Immature natural killer cell (primary cell): ENCODE results near the gene CEACAM5. TPM values are rescaled to one million over a fixed set of nuclear protein-coding genes. Genes with fewer than 3 reads are reported as not detected.

Source experiments
- DNase-seq, 3 donors: peaks; one replicate each; pipeline ENCODE4 v3.0.0; 2022; ENCODE audit warnings: mixed read lengths in 1 of 3
- H3K27ac Mint-ChIP-seq, 6 donors: one replicate each; pipeline ENCODE4 v1.8.0; 2020; ENCODE audit warnings: mixed read lengths in 6 of 6, mild to moderate bottlenecking in 5 of 6, inconsistent platforms in 4 of 6, moderate library complexity in 3 of 6
- H3K27me3 Mint-ChIP-seq, 3 donors: one replicate each; pipeline ENCODE4 v1.8.0; 2020 to 2021; ENCODE audit warnings: low read depth in 3 of 3, mild to moderate bottlenecking in 3 of 3, mixed read lengths in 3 of 3, moderate library complexity in 3 of 3, inconsistent platforms in 1 of 3
- H3K36me3 Mint-ChIP-seq, 3 donors: one replicate each; pipeline ENCODE4 v1.8.0; 2020; ENCODE audit warnings: mixed read lengths in 3 of 3, inconsistent platforms in 2 of 3, mild to moderate bottlenecking in 2 of 3
- H3K4me1 Mint-ChIP-seq, 2 donors: one replicate each; pipeline ENCODE4 v1.8.0; 2020; ENCODE audit warnings: inconsistent platforms in 2 of 2, mild to moderate bottlenecking in 2 of 2, mixed read lengths in 2 of 2, moderate library complexity in 1 of 2
- H3K4me3 Mint-ChIP-seq, 5 donors: one replicate each; pipeline ENCODE4 v1.8.0; 2020; ENCODE audit warnings: mild to moderate bottlenecking in 5 of 5, mixed read lengths in 5 of 5, inconsistent platforms in 3 of 5, moderate library complexity in 3 of 5
- H3K9me3 Mint-ChIP-seq, 6 donors: one replicate each; pipeline ENCODE4 v1.8.0; 2020; ENCODE audit warnings: mild to moderate bottlenecking in 6 of 6, mixed read lengths in 6 of 6, inconsistent platforms in 4 of 6, moderate library complexity in 3 of 6
- polyA plus RNA-seq, 3 donors: library from polyadenylated mRNA; unstranded; fragments of 300-500 nt; fragmentation: Illumina TruSeq; gene quantifications; one replicate each; pipeline ENCODE4 v1.2.3, GENCODE V29; 2021

CEACAM5 gene
- polyA plus RNA-seq, 3 donors from 2014 or later: not detected

DNA sequence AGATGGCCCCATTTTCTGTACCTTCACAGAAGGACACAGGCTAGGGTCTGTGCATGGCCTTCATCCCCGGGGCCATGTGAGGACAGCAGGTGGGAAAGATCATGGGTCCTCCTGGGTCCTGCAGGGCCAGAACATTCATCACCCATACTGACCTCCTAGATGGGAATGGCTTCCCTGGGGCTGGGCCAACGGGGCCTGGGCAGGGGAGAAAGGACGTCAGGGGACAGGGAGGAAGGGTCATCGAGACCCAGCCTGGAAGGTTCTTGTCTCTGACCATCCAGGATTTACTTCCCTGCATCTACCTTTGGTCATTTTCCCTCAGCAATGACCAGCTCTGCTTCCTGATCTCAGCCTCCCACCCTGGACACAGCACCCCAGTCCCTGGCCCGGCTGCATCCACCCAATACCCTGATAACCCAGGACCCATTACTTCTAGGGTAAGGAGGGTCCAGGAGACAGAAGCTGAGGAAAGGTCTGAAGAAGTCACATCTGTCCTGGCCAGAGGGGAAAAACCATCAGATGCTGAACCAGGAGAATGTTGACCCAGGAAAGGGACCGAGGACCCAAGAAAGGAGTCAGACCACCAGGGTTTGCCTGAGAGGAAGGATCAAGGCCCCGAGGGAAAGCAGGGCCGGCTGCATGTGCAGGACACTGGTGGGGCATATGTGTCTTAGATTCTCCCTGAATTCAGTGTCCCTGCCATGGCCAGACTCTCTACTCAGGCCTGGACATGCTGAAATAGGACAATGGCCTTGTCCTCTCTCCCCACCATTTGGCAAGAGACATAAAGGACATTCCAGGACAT, 13.4 kb upstream of the CEACAM5 start:
- H3K4me1 Mint-ChIP-seq: peaks cover 0 to 2% of the 10 kb centered on the region in 2 donors
- no peak for DNase-seq
- H3K27ac Mint-ChIP-seq: no peak overlapping the region
- H3K4me3 Mint-ChIP-seq: no peak overlapping the region
- peaks cover 4 to 11% (median 9%) of the 10 kb centered on the region in 3 donors for H3K27me3 Mint-ChIP-seq
- no peaks in the 10 kb centered on the region for H3K36me3 Mint-ChIP-seq
- H3K9me3 Mint-ChIP-seq: peaks cover 0 to 12% (median 6%) of the 10 kb centered on the region in 6 donors

DNA sequence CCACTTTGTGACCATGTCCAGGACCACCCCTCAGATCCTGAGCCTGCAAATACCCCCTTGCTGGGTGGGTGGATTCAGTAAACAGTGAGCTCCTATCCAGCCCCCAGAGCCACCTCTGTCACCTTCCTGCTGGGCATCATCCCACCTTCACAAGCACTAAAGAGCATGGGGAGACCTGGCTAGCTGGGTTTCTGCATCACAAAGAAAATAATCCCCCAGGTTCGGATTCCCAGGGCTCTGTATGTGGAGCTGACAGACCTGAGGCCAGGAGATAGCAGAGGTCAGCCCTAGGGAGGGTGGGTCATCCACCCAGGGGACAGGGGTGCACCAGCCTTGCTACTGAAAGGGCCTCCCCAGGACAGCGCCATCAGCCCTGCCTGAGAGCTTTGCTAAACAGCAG, 12.7 kb upstream of the CEACAM5 start:
- Mint-ChIP-seq H3K9me3 (peaks cover 0 to 12% (median 6%) of the 10 kb centered on the region in 6 donors), H3K4me1 (peaks cover 0 to 2% of the 10 kb centered on the region in 2 donors), H3K27ac (no peak overlapping the region), H3K27me3 (peaks cover 4 to 11% (median 9%) of the 10 kb centered on the region in 3 donors), H3K4me3 (no peak overlapping the region), H3K36me3 (no peaks in the 10 kb centered on the region)
- DNase-seq: no peak

DNA sequence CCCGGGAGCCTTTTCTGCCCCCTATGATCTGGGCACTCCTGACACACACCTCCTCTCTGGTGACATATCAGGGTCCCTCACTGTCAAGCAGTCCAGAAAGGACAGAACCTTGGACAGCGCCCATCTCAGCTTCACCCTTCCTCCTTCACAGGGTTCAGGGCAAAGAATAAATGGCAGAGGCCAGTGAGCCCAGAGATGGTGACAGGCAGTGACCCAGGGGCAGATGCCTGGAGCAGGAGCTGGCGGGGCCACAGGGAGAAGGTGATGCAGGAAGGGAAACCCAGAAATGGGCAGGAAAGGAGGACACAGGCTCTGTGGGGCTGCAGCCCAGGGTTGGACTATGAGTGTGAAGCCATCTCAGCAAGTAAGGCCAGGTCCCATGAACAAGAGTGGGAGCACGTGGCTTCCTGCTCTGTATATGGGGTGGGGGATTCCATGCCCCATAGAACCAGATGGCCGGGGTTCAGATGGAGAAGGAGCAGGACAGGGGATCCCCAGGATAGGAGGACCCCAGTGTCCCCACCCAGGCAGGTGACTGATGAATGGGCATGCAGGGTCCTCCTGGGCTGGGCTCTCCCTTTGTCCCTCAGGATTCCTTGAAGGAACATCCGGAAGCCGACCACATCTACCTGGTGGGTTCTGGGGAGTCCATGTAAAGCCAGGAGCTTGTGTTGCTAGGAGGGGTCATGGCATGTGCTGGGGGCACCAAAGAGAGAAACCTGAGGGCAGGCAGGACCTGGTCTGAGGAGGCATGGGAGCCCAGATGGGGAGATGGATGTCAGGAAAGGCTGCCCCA, 11.8 kb upstream of the CEACAM5 start:
- no peak for DNase-seq
- Mint-ChIP-seq H3K9me3 (peaks cover 0 to 12% (median 6%) of the 10 kb centered on the region in 6 donors), H3K27ac (no peak overlapping the region), H3K4me3 (no peak overlapping the region), H3K36me3 (no peaks in the 10 kb centered on the region), H3K27me3 (peaks cover 0 to 6% (median 5%) of the 10 kb centered on the region in 3 donors), H3K4me1 (no peaks in the 10 kb centered on the region)

DNA sequence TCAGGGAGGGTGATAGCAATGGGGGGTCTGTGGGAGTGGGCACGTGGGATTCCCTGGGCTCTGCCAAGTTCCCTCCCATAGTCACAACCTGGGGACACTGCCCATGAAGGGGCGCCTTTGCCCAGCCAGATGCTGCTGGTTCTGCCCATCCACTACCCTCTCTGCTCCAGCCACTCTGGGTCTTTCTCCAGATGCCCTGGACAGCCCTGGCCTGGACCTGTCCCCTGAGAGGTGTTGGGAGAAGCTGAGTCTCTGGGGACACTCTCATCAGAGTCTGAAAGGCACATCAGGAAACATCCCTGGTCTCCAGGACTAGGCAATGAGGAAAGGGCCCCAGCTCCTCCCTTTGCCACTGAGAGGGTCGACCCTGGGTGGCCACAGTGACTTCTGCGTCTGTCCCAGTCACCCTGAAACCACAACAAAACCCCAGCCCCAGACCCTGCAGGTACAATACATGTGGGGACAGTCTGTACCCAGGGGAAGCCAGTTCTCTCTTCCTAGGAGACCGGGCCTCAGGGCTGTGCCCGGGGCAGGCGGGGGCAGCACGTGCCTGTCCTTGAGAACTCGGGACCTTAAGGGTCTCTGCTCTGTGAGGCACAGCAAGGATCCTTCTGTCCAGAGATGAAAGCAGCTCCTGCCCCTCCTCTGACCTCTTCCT, 11.1 kb upstream of the CEACAM5 start:
- no peaks in the 10 kb centered on the region for H3K36me3 Mint-ChIP-seq
- no peak for DNase-seq
- no peaks in the 10 kb centered on the region for H3K4me1 Mint-ChIP-seq
- H3K27me3 Mint-ChIP-seq: peaks cover 0 to 5% (median 4%) of the 10 kb centered on the region in 3 donors
- no peak overlapping the region for H3K27ac Mint-ChIP-seq
- peaks cover 0 to 11% (median 5%) of the 10 kb centered on the region in 6 donors for H3K9me3 Mint-ChIP-seq
- no peak overlapping the region for H3K4me3 Mint-ChIP-seq

DNA sequence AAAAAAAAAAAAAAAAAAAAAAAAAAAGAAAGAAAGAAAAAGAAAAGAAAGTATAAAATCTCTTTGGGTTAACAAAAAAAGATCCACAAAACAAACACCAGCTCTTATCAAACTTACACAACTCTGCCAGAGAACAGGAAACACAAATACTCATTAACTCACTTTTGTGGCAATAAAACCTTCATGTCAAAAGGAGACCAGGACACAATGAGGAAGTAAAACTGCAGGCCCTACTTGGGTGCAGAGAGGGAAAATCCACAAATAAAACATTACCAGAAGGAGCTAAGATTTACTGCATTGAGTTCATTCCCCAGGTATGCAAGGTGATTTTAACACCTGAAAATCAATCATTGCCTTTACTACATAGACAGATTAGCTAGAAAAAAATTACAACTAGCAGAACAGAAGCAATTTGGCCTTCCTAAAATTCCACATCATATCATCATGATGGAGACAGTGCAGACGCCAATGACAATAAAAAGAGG, 9.6 kb upstream of the CEACAM5 start:
- Mint-ChIP-seq H3K27ac (no peak overlapping the region), H3K4me1 (no peaks in the 10 kb centered on the region), H3K4me3 (no peak overlapping the region), H3K27me3 (peaks cover 0 to 8% (median 5%) of the 10 kb centered on the region in 3 donors), H3K9me3 (peaks cover 0 to 2% (median 0%) of the 10 kb centered on the region in 6 donors), H3K36me3 (no peaks in the 10 kb centered on the region)
- no peak for DNase-seq

DNA sequence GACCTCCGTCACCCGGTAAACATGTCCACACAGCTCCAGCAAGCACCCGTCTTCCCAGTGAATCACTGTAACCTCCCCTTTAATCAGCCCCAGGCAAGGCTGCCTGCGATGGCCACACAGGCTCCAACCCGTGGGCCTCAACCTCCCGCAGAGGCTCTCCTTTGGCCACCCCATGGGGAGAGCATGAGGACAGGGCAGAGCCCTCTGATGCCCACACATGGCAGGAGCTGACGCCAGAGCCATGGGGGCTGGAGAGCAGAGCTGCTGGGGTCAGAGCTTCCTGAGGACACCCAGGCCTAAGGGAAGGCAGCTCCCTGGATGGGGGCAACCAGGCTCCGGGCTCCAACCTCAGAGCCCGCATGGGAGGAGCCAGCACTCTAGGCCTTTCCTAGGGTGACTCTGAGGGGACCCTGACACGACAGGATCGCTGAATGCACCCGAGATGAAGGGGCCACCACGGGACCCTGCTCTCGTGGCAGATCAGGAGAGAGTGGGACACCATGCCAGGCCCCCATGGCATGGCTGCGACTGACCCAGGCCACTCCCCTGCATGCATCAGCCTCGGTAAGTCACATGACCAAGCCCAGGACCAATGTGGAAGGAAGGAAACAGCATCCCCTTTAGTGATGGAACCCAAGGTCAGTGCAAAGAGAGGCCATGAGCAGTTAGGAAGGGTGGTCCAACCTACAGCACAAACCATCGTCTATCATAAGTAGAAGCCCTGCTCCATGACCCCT, 9.0 kb upstream of the CEACAM5 start:
- H3K36me3 Mint-ChIP-seq: no peaks in the 10 kb centered on the region
- no peak overlapping the region for H3K4me3 Mint-ChIP-seq
- H3K4me1 Mint-ChIP-seq: no peaks in the 10 kb centered on the region
- no peak for DNase-seq
- H3K9me3 Mint-ChIP-seq: peaks cover 0 to 2% (median 0%) of the 10 kb centered on the region in 6 donors
- peaks cover 0 to 10% (median 5%) of the 10 kb centered on the region in 3 donors for H3K27me3 Mint-ChIP-seq
- no peak overlapping the region for H3K27ac Mint-ChIP-seq

DNA sequence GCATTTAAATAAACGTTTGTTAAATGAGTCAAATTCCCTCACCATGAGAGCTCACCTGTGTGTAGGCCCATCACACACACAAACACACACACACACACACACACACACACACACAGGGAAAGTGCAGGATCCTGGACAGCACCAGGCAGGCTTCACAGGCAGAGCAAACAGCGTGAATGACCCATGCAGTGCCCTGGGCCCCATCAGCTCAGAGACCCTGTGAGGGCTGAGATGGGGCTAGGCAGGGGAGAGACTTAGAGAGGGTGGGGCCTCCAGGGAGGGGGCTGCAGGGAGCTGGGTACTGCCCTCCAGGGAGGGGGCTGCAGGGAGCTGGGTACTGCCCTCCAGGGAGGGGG, 8.5 kb upstream of the CEACAM5 start:
- no peak for DNase-seq
- Mint-ChIP-seq H3K27me3 (peaks cover 0 to 10% (median 5%) of the 10 kb centered on the region in 3 donors), H3K4me3 (no peak overlapping the region), H3K27ac (no peak overlapping the region), H3K36me3 (no peaks in the 10 kb centered on the region), H3K9me3 (peaks cover 0 to 2% (median 0%) of the 10 kb centered on the region in 6 donors), H3K4me1 (no peaks in the 10 kb centered on the region)

DNA sequence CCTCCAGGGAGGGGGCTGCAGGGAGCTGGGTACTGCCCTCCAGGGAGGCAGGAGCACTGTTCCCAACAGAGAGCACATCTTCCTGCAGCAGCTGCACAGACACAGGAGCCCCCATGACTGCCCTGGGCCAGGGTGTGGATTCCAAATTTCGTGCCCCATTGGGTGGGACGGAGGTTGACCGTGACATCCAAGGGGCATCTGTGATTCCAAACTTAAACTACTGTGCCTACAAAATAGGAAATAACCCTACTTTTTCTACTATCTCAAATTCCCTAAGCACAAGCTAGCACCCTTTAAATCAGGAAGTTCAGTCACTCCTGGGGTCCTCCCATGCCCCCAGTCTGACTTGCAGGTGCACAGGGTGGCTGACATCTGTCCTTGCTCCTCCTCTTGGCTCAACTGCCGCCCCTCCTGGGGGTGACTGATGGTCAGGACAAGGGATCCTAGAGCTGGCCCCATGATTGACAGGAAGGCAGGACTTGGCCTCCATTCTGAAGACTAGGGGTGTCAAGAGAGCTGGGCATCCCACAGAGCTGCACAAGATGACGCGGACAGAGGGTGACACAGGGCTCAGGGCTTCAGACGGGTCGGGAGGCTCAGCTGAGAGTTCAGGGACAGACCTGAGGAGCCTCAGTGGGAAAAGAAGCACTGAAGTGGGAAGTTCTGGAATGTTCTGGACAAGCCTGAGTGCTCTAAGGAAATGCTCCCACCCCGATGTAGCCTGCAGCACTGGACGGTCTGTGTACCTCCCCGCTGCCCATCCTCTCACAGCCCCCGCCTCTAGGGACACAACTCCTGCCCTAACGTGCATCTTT, 7.8 kb upstream of the CEACAM5 start:
- Mint-ChIP-seq H3K36me3 (no peaks in the 10 kb centered on the region), H3K27ac (no peak overlapping the region), H3K4me1 (no peaks in the 10 kb centered on the region), H3K9me3 (peaks cover 0 to 2% (median 0%) of the 10 kb centered on the region in 6 donors), H3K4me3 (no peak overlapping the region), H3K27me3 (peaks cover 0 to 10% (median 5%) of the 10 kb centered on the region in 3 donors)
- no peak for DNase-seq

DNA sequence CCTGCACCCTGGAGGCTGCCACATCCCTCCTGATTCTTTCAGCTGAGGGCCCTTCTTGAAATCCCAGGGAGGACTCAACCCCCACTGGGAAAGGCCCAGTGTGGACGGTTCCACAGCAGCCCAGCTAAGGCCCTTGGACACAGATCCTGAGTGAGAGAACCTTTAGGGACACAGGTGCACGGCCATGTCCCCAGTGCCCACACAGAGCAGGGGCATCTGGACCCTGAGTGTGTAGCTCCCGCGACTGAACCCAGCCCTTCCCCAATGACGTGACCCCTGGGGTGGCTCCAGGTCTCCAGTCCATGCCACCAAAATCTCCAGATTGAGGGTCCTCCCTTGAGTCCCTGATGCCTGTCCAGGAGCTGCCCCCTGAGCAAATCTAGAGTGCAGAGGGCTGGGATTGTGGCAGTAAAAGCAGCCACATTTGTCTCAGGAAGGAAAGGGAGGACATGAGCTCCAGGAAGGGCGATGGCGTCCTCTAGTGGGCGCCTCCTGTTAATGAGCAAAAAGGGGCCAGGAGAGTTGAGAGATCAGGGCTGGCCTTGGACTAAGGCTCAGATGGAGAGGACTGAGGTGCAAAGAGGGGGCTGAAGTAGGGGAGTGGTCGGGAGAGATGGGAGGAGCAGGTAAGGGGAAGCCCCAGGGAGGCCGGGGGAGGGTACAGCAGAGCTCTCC, 6.9 kb upstream of the CEACAM5 start:
- Mint-ChIP-seq H3K9me3 (peaks cover 0 to 2% (median 0%) of the 10 kb centered on the region in 6 donors), H3K36me3 (no peaks in the 10 kb centered on the region), H3K4me1 (peaks cover 0 to 5% of the 10 kb centered on the region in 2 donors), H3K27ac (no peak overlapping the region), H3K4me3 (no peak overlapping the region), H3K27me3 (peaks cover 0 to 6% (median 5%) of the 10 kb centered on the region in 3 donors)
- no peak for DNase-seq

DNA sequence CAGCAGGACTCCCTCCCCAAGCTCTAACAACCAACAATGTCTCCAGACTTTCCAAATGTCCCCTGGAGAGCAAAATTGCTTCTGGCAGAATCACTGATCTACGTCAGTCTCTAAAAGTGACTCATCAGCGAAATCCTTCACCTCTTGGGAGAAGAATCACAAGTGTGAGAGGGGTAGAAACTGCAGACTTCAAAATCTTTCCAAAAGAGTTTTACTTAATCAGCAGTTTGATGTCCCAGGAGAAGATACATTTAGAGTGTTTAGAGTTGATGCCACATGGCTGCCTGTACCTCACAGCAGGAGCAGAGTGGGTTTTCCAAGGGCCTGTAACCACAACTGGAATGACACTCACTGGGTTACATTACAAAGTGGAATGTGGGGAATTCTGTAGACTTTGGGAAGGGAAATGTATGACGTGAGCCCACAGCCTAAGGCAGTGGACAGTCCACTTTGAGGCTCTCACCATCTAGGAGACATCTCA, 6.2 kb upstream of the CEACAM5 start:
- no peak overlapping the region for H3K4me3 Mint-ChIP-seq
- no peak overlapping the region for H3K27ac Mint-ChIP-seq
- no peak for DNase-seq
- H3K9me3 Mint-ChIP-seq: peaks cover 0 to 2% (median 0%) of the 10 kb centered on the region in 6 donors
- no peaks in the 10 kb centered on the region for H3K36me3 Mint-ChIP-seq
- H3K27me3 Mint-ChIP-seq: peaks cover 2 to 6% (median 5%) of the 10 kb centered on the region in 3 donors
- H3K4me1 Mint-ChIP-seq: peaks cover 3 to 5% of the 10 kb centered on the region in 2 donors

DNA sequence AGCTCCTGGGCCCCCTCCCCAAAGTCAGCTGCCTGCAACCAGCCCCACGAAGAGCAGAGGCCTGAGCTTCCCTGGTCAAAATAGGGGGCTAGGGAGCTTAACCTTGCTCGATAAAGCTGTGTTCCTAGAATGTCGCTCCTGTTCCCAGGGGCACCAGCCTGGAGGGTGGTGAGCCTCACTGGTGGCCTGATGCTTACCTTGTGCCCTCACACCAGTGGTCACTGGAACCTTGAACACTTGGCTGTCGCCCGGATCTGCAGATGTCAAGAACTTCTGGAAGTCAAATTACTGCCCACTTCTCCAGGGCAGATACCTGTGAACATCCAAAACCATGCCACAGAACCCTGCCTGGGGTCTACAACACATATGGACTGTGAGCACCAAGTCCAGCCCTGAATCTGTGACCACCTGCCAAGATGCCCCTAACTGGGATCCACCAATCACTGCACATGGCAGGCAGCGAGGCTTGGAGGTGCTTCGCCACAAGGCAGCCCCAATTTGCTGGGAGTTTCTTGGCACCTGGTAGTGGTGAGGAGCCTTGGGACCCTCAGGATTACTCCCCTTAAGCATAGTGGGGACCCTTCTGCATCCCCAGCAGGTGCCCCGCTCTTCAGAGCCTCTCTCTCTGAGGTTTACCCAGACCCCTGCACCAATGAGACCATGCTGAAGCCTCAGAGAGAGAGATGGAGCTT, 4.7 kb upstream of the CEACAM5 start:
- Mint-ChIP-seq H3K36me3 (no peaks in the 10 kb centered on the region), H3K27ac (no peak overlapping the region), H3K27me3 (peaks cover 2 to 6% (median 5%) of the 10 kb centered on the region in 3 donors), H3K4me1 (peaks cover 3 to 5% of the 10 kb centered on the region in 2 donors), H3K9me3 (no peaks in the 10 kb centered on the region), H3K4me3 (no peak overlapping the region)
- no peak for DNase-seq
